Globus pallidus (tissue), 1 donor: Measurements from ENCODE around the gene RAP2B.

ENCODE experiments used
- DNase-seq: peaks from one replicate; pipeline ENCODE4 v3.0.0-alpha.2; 2015; ENCODE audit warnings: low spot score

RAP2B gene

GRCh38 chr3:153160451-153161137 lies 1.4 kb upstream of the RAP2B start:
- peak; percentile 47 for DNase-seq

GRCh38 chr3:153161138-153161713 lies 800 bp upstream of the RAP2B start:
- DNase-seq = peak; percentile 90

- peak; percentile 38 for DNase-seq
Observed at GRCh38 chr3:153162513-153163392, 727 bp downstream of the RAP2B start.

- no peak for DNase-seq
Observed at GRCh38 chr3:153163393-153163724, 1.3 kb downstream of the RAP2B start.

- DNase-seq = no peak
Observed at GRCh38 chr3:153163756-153164550, 1.9 kb downstream of the RAP2B start.

GRCh38 chr3:153165261-153165681 lies 3.2 kb downstream of the RAP2B start:
- DNase-seq = no peak

- DNase-seq = no peak
Observed at GRCh38 chr3:153166206-153166605, 4.2 kb downstream of the RAP2B start.

- no peak for DNase-seq
Observed at GRCh38 chr3:153166796-153167195, 4.8 kb downstream of the RAP2B start.

GRCh38 chr3:153169793-153170383 lies 7.9 kb downstream of the RAP2B start:
- DNase-seq = no peak

GRCh38 chr3:153171256-153171655 lies 9.2 kb downstream of the RAP2B start:
- DNase-seq = no peak

- no peak for DNase-seq
Observed at GRCh38 chr3:153171918-153172317, 9.9 kb downstream of the RAP2B start.

GRCh38 chr3:153172796-153173757 lies 11.1 kb downstream of the RAP2B start:
- no peak for DNase-seq

- DNase-seq = no peak
Observed at GRCh38 chr3:153173758-153174516, 11.9 kb downstream of the RAP2B start.

- DNase-seq = no peak
Observed at GRCh38 chr3:153176197-153176596, 14.2 kb downstream of the RAP2B start.

- no peak for DNase-seq
Observed at GRCh38 chr3:153180860-153181372, 18.9 kb downstream of the RAP2B start.

- no peak for DNase-seq
Observed at GRCh38 chr3:153182501-153183293, 20.7 kb downstream of the RAP2B start.

GRCh38 chr3:153190923-153191322 lies 28.9 kb downstream of the RAP2B start:
- DNase-seq = no peak

- no peak for DNase-seq
Observed at GRCh38 chr3:153192327-153192726, 30.3 kb downstream of the RAP2B start.
